HG03039 (cell line): ENCODE results near the gene PARVG.
A peak's percentile ranks its signal among the peaks of the same experiment; 100 is the strongest.

Experiments
- ATAC-seq: cut with Tn5 transposase; IDR thresholded peaks from one replicate; pipeline ENCODE4 v1.9.1; 2021; ENCODE audit warnings: mild to moderate bottlenecking, moderate library complexity; ENCODE audit not compliant: unreplicated experiment

PARVG gene

DNA sequence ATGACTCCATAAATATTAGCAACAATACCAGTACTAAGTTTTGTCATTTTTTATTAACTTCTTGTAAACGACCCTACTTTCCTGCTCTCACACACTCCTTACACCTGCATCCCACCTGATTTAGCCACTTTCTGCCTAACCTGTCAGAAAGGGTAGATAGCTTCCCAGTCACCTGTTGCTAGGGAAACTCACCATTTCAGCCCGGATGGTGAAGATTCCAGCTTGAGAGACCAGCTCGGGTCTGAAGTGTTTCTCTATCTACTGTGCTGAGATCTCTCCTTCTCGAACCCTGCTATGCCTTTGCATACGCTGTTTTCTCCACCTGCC lies at the start of gene PARVG:
TSS of gene PARVG (plus strand) at position 220 of the 327 bp plus-strand sequence. CDS start 2,405 bp downstream, outside the sequence.
- peak; percentile 37 for ATAC-seq

DNA sequence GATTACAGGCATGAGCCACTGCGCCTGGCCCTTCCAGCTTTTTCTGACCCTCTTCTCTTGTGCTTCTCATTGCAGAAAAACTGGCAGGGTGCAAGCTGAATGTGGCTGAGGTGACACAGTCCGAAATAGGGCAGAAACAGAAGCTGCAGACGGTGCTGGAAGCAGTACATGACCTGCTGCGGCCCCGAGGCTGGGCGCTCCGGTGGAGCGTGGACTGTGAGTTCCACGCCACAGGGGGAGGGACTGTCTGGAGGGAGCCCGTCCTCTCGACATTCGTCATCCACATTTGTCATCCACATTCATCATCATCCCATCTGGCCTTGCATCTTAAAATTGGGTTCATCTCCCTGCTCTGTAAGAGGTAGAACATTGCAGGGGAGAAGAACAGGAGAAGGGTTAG lies 49.3 kb upstream of the PARVG start:
- no peak for ATAC-seq

GRCh38 chr22:44131989-44132685 lies 48.6 kb upstream of the PARVG start:
- ATAC-seq, result no peak

DNA sequence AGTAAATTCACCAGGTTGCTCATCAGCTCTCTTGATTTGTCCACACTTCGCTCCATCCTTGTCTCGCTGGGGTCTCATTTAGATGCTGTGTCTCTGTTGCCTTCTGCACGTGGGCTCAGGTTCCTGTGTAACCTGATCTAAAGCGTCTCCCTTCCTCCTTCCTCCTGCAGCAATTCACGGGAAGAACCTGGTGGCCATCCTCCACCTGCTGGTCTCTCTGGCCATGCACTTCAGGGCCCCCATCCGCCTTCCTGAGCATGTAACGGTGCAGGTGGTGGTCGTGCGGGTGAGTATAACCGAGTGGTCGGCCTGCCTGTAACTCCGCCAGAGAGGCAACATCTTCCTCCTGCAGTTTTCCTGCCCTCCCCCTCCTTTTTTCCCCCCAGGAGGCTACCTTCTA lies 48.0 kb upstream of the PARVG start:
- ATAC-seq, result no peak

DNA sequence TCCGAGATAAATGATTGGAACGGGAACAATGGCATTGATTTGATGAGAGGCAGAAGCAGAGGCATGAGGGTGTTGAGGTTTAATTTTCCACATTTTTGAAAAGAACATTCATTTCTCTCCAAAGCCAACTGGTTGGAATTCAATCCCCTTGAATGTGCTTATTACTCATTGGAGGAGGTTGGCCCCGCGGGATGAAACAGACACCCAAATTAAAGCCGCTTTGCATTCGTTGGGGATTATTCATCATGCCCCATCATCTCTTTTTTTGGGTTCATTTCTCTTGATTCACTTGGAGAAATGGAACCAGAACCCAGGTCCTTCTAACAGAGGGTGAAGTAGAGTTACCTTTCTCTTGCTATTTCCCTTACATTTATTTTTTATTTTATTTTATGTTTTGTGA lies 47.6 kb upstream of the PARVG start:
- ATAC-seq, result no peak

DNA sequence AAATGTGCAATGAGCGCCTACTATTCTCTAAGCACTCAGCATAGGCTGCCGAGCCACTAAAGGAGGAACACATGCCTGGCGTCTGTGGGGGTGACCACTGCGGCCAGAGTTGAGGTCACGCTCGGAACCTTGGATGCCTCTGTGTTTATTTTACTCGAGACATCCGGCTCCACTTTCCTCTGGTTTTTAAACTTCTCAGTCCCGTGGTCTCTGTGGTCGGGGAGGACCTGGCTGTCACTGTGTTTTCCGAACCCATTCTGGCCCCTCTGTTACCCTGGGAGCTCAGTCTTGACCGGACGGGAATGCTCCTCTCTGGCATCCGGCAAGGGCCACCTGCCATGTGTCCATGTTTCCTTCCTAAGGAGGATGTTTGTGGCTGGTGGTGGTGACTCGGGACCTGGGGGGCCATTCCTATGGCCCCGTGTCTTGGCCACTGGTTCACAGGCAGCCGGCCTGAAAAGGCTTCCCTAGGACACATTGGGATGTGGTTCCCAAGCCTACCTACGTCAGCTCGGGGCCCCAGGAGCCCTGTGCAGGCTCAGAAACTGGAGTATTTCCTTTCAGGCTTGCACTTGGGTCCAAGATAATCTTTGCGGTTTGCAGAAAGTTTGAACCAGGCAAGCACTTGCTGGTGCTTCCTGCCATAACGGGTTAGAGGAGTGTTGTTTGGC lies 46.7 kb upstream of the PARVG start:
- no peak for ATAC-seq

DNA sequence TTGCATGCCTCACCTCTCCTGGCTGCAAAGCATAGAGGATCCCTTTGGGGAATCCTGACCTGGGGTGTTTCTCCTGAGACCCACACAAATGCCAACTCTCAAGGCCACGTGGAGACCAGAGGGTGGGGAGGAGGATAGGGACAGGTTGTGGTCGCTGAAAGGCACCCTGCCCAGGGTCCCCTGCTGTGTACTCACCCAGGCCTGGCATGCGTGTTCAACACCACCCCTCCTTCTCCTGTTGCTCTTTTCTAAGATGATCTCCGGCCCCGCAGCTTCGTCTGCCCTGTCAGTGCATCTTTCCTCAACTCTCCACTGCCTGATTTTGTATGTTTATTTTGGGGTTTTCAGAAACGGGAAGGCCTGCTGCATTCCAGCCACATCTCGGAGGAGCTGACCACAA lies 44.6 kb upstream of the PARVG start:
- no peak for ATAC-seq

- no peak for ATAC-seq
Observed at GRCh38 chr22:44136786-44137185, 43.9 kb upstream of the PARVG start.

DNA sequence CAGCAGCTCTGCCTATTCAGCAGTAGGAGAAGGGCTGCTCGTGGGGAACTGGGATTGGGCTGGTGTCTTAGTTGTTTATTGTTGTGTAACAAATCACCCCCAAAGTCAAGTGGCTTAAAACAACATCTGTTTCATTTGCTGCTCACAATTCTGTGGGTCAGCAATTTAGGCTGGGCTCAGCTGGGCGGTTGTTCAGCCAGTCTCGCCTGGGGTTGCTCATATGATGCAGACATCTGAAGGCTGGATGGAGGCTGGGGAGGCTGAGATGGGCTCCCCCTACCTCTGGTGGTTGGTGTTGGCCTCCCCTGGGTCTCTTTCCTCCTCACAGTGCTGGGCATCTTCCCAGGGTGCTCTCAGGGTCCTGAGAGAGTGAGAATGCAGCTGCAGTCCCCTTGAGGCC lies 43.3 kb upstream of the PARVG start:
- no peak for ATAC-seq

DNA sequence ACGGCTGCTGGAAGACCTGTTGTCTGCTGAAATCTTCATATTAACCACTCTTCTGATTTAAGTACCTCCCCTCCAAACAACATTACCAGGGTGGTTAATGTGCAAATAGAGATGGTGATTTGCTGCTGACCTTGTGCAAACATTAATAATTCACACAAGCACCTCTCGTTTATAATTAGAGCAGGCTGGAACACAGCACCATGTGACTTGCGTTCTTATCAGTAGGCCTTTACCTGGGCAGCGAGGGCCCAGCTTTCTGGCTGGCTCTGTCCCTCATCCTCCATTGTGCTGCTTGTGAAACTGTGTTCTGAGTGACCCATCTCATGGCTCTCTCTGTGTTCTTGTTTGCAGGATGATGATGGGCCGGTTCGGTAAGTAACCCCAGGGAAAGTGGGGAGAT lies 41.0 kb upstream of the PARVG start:
- no peak for ATAC-seq

GRCh38 chr22:44142421-44143104 lies 38.2 kb upstream of the PARVG start:
- no peak for ATAC-seq

DNA sequence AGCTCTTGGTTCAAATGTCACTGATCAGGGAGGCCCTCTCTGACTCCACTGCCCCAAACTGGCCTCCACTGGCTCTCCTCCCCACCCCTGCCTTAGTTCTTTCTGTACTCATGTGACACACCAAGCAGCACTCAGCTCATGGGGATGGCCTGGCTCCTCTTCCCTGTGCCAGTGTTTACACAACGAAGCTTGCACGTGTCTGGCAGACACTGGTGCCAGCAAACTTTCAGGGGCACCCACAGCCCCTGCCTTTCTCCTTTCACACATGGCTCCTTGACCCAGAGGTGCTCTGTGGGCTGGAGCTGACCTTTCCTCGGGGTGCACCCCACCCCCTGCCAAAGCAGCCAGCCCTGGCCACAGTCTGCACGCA lies 37.6 kb upstream of the PARVG start:
- no peak for ATAC-seq

GRCh38 chr22:44143579-44143978 lies 37.1 kb upstream of the PARVG start:
- ATAC-seq, result no peak

DNA sequence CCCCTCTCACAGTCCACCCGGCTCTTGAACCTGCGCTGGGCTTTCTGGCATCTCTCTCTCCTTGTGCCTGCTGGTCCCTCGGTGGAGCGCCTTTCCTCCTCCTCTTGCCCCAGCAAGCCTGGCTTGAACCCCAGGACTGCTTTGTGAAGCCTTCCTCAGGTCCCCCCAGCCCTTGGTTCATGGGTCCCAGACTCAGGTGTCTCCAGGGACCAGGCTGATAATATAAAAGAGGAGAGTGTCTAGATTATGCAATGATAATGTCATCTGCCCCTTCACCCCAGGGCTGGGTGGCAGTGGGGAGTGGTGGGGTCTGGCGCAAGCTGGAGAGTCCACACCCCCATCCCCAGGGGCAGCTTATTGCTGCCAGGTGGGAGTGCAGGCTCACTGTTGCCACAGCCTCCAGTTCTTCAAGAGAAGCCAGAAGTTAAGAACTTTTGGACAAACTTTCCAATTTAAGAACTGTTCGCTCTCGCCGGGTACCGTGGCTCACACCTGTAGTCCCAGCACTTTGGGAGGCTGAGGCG lies 36.6 kb upstream of the PARVG start:
- ATAC-seq, result no peak

GRCh38 chr22:44145544-44145943 lies 35.2 kb upstream of the PARVG start:
- ATAC-seq, result no peak

- no peak for ATAC-seq
Observed at GRCh38 chr22:44146088-44146861, 34.5 kb upstream of the PARVG start.

DNA sequence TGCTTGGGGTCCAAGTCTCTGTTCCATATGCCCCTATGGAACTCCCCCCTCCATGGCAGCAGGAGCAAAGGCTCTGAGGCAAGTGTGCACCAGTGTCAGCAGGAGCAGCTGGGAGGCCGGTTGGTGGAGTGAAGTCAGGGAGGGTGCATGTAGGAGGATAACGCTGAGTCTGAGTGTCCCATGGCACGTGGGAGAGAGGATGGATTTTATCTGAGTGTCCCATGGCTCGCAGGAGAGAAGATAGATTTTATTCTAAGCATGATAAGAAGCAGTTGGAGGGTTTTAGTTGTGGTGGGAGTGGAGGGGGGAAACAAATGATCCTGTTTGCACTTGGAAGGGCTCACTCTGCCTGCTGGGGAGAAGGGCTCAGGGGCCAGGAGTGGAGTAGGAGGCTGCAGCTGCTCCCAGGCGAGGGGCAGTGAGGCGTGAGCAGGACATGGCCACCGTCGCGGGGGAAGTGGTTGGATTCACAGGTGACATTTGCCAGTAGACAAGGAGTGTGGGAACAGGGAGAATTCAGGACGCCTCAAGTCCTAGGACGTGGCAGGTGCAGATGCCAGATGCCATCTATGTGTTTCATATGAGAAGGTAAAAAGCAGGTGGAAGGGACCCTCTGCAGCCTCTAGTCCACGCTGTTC lies 33.6 kb upstream of the PARVG start:
- no peak for ATAC-seq

- no peak for ATAC-seq
Observed at GRCh38 chr22:44147821-44148574, 32.7 kb upstream of the PARVG start.

GRCh38 chr22:44151676-44152075 lies 29.0 kb upstream of the PARVG start:
- no peak for ATAC-seq

DNA sequence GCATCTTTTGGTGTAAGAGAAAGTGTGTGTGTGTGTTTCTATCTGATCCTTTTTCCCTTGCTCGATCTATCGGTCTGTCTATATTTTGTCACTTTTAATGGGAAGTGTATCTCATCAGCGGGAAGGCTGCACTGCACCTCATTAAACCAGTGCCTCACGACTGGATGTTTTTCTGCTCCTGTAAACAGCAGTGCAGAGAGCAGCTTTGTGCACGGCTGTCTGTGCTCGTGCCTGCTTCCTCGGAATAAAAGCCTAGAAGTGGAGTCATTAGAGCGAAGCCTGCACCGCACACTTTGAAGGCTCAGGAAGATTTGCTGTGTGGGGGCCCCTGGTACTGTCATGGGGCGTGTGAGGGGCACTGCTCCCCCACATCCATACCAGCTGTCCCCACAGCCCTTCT lies 27.0 kb upstream of the PARVG start:
- ATAC-seq, result no peak
